ENCODE data around the gene GATA1.

- TF ChIP-seq EZH2 (IDR thresholded peaks at IDR 0.05; ENCODE audit: borderline replicate concordance) (no peak), EZH2phosphoT487 (IDR thresholded peaks at IDR 0.05; ENCODE audit: low read depth, severe bottlenecking, unreplicated experiment) (no peak), CTCF (IDR thresholded peaks at IDR 0.05; ENCODE audit: poor library complexity) (no peak)
These were observed 3.6 kb upstream of the GATA1 start for GRCh38 chrX:48782795-48783194.

All from hepatocyte (in vitro differentiated cells).